ENCODE measurements around the gene PLCL2.

DNA sequence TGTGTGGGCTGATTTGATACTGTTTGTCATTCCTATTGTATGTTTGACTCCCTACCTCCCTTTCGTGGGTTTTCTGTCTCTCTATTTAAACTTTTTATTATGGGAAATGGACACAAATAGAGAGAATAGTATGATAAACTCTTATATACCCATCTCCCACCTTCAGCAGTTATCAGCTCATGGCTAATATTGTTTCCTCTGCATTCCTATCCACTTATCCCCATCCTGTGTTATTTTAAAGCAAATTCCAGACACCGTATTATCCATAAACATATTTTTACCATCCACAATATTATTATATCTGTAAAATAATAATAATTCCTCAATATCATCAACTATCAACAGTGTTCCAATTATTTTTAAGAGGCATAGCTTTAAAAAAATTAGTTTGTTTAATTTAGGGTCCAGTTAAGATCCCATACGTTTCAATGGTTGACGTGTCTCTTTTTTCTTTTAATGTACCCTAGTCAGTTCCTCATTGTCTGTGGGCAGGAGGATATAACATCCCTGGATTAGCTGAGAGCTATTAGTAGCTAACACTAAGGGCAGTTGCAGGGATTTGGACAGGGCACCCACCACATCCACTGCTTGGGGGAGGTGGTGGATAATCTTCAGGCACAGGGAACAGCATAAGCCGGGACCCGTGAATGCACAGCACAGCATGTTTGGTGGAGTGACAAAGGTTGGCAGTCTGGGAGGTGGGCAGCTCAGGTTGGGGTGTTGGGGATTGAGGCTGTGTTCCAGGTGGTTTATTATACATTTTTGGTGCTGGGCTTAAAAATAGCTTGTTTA lies 23.5 kb downstream of the PLCL2 start:
- no peak for TF ChIP-seq POLR2A (IDR thresholded peaks at IDR 0.05)
- TF ChIP-seq, protein P1, sequence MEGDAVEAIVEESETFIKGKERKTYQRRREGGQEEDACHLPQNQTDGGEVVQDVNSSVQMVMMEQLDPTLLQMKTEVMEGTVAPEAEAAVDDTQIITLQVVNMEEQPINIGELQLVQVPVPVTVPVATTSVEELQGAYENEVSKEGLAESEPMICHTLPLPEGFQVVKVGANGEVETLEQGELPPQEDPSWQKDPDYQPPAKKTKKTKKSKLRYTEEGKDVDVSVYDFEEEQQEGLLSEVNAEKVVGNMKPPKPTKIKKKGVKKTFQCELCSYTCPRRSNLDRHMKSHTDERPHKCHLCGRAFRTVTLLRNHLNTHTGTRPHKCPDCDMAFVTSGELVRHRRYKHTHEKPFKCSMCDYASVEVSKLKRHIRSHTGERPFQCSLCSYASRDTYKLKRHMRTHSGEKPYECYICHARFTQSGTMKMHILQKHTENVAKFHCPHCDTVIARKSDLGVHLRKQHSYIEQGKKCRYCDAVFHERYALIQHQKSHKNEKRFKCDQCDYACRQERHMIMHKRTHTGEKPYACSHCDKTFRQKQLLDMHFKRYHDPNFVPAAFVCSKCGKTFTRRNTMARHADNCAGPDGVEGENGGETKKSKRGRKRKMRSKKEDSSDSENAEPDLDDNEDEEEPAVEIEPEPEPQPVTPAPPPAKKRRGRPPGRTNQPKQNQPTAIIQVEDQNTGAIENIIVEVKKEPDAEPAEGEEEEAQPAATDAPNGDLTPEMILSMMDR (IDR thresholded peaks at IDR 0.05), result no peak

Data from prostate gland (tissue), 2 donors.